HepG2 (cell line): ENCODE measurements around the gene UBAP2. TPM values are rescaled to one million over a fixed set of nuclear protein-coding genes. Genes with fewer than 3 reads are reported as not detected.

Experiments
- AGO2 ChIP-seq: fragments of 200-400 bp; formaldehyde crosslinking; optimal IDR thresholded peaks from 2 replicates; pipeline ENCODE3; 2017; ENCODE audit warnings: mild to moderate bottlenecking, low read depth, low read length, moderate library complexity
- BRCA1 ChIP-seq: sonication (generic); formaldehyde crosslinking; IDR thresholded peaks from 2 replicates; pipeline ENCODE4 v1.4.0; 2020; ENCODE audit warnings: missing genetic modification reagents
- MEF2D ChIP-seq: sonication (generic); formaldehyde crosslinking; IDR thresholded peaks from 2 replicates; pipeline ENCODE4 v1.5.1; 2020; ENCODE audit warnings: mild to moderate bottlenecking, missing genetic modification reagents
- NR2F6 ChIP-seq, 2 experiments: IDR thresholded peaks; 2 replicates each; pipeline ENCODE4 v1.6.1; 2016; ENCODE audit warnings: antibody characterized with exemption in 1 of 2, mild to moderate bottlenecking in 1 of 2
- TCF12 ChIP-seq, 2 experiments: fragments of 450-650 bp in 1 of 2; sonication (generic) in 1 of 2; formaldehyde crosslinking in 1 of 2; IDR thresholded peaks; 2 replicates each; pipeline versions ENCODE4 v1.6.1 to v1.8.0; 2017 to 2022; ENCODE audit warnings: antibody characterized with exemption in 1 of 2, mild to moderate bottlenecking in 1 of 2, missing genetic modification reagents in 1 of 2, moderate library complexity in 1 of 2
- TRAFD1 ChIP-seq: sonication (generic); formaldehyde crosslinking; IDR thresholded peaks from 2 replicates; pipeline ENCODE4 v1.5.1; 2020; ENCODE audit warnings: missing genetic modification reagents, mild to moderate bottlenecking, borderline replicate concordance
- ZNF33A ChIP-seq: sonication (generic); formaldehyde crosslinking; IDR thresholded peaks from 2 replicates; pipeline ENCODE4 v1.5.1; 2020; ENCODE audit warnings: missing genetic modification reagents, mild to moderate bottlenecking, moderate library complexity, borderline replicate concordance
- ZNF501 ChIP-seq: sonication (generic); formaldehyde crosslinking; IDR thresholded peaks from 2 replicates; pipeline ENCODE4 v1.5.1; 2020; ENCODE audit warnings: mild to moderate bottlenecking, moderate library complexity, missing genetic modification reagents
- ZNF841 ChIP-seq: sonication (generic); formaldehyde crosslinking; IDR thresholded peaks from 2 replicates; pipeline ENCODE4 v1.8.1; 2023; ENCODE audit warnings: missing genetic modification reagents, borderline replicate concordance
- ZNF850 ChIP-seq: sonication (generic); formaldehyde crosslinking; conservative IDR thresholded peaks from 2 replicates; pipeline ENCODE4 v1.9.0; 2021; ENCODE audit warnings: mild to moderate bottlenecking, missing genetic modification reagents
- ZNF878 ChIP-seq: sonication (generic); formaldehyde crosslinking; IDR thresholded peaks from 2 replicates; pipeline ENCODE4 v1.8.1; 2023; ENCODE audit warnings: mild to moderate bottlenecking, missing genetic modification reagents, moderate library complexity
- polyA plus RNA-seq, 8 experiments: library from polyadenylated mRNA; depleted of rRNA in 3 of 8; stranded (reverse) in 7 of 8; unstranded in 1 of 8; fragments of >200 nt; fragmentation: Illumina TruSeq in 4 of 8; extraction: Trizol in 4 of 8; gene quantifications; 2 replicates each; pipeline versions ENCODE4 v1.2.1 to v1.2.3, GENCODE V29; 2011 to 2016; ENCODE audit warnings: low read depth in 4 of 8, missing spikeins in 1 of 8, mixed read lengths in 1 of 8; ENCODE audit not compliant: insufficient read depth in 1 of 8
- total RNA-seq, 5 experiments: library from RNA; depleted of rRNA; stranded (reverse); fragments of >200 nt; fragmentation: Illumina TruSeq; extraction: Trizol; gene quantifications; 2 replicates each; pipeline ENCODE4 v1.2.3, GENCODE V29; 2016; ENCODE audit warnings: low read depth in 1 of 5
- TF ChIP-seq, protein P1 (sequence below): sonication (generic); formaldehyde crosslinking; IDR thresholded peaks from 2 replicates; pipeline ENCODE4 v1.9.0; 2022; ENCODE audit warnings: low read depth, missing genetic modification reagents
- TF ChIP-seq, protein P2 (sequence below): sonication (generic); formaldehyde crosslinking; IDR thresholded peaks from 2 replicates; pipeline ENCODE4 v1.4.0; 2020; ENCODE audit warnings: missing genetic modification reagents
- TF ChIP-seq, protein P3 (sequence below): sonication (generic); formaldehyde crosslinking; IDR thresholded peaks from 2 replicates; pipeline ENCODE4 v1.8.0; 2022; ENCODE audit warnings: mild to moderate bottlenecking, missing genetic modification reagents; ENCODE audit not compliant: insufficient replicate concordance

Gene UBAP2
- total and polyA plus RNA-seq, 2 of the 13 experiments (the other 11 are each of a cell fraction or from before 2014, with no cell fraction given) = 19.0 to 22.0 TPM

DNA sequence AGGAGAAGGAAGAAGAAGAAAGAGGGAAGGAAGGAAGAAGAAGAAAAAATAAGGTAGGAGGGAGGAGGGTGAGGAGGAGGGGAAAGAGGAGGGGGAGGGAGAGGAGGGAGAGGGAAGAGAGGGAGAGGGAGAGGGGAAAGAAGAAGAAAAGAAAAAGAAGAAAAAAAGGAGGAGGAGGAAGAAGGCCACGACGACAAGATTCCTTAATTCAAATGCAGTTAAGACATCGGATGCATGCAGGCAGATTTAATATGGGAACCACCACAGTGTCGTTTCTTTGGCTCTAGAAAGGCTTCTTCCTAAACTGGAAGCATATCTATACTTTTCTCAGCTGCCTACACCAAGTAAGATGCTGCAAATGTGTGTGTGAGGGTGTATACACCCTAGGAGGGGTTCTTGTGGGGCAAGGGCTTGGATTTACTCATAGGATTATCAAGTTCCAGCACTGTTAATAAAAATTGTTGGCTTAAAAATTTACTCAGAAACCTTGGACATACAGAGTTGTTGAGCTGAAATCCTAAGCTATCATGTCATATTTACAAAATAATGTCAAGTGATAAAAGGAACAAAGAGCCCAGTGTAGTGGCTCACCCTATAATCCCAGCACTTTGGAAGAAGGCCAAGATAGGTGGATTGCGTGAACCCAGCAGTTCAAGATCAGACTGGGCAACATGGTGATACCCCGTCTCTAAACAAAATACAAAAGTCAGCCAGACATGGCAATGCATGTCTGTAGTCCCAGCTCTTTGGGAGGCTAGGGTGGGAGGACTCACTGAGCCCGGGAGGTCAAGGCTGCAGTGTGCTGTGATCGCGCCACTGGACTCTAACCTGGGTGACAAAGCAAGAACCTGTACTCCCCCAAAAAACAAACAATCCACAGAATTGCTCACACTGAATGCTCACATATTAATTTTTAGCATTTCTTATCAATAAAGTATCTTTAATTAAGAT is 108.5 kb downstream of the UBAP2 start (continued):
- TF ChIP-seq TCF12 (IDR thresholded peaks at IDR 0.05) = no peak
- TF ChIP-seq TCF12 (CRISPR knock-in tag; IDR thresholded peaks at IDR 0.05) = no peak
- no peak for TF ChIP-seq ZNF841
- TF ChIP-seq TRAFD1 (CRISPR knock-in tag) = no peak
- TF ChIP-seq ZNF850 = no peak
- no peak for TF ChIP-seq AGO2
- TF ChIP-seq, protein P1, sequence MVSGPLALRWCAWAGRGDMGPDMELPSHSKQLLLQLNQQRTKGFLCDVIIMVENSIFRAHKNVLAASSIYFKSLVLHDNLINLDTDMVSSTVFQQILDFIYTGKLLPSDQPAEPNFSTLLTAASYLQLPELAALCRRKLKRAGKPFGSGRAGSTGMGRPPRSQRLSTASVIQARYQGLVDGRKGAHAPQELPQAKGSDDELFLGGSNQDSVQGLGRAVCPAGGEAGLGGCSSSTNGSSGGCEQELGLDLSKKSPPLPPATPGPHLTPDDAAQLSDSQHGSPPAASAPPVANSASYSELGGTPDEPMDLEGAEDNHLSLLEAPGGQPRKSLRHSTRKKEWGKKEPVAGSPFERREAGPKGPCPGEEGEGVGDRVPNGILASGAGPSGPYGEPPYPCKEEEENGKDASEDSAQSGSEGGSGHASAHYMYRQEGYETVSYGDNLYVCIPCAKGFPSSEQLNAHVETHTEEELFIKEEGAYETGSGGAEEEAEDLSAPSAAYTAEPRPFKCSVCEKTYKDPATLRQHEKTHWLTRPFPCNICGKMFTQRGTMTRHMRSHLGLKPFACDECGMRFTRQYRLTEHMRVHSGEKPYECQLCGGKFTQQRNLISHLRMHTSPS (CRISPR knock-in tag) = peak; percentile 80
- TF ChIP-seq MEF2D (CRISPR knock-in tag) = no peak
- TF ChIP-seq, protein P2, sequence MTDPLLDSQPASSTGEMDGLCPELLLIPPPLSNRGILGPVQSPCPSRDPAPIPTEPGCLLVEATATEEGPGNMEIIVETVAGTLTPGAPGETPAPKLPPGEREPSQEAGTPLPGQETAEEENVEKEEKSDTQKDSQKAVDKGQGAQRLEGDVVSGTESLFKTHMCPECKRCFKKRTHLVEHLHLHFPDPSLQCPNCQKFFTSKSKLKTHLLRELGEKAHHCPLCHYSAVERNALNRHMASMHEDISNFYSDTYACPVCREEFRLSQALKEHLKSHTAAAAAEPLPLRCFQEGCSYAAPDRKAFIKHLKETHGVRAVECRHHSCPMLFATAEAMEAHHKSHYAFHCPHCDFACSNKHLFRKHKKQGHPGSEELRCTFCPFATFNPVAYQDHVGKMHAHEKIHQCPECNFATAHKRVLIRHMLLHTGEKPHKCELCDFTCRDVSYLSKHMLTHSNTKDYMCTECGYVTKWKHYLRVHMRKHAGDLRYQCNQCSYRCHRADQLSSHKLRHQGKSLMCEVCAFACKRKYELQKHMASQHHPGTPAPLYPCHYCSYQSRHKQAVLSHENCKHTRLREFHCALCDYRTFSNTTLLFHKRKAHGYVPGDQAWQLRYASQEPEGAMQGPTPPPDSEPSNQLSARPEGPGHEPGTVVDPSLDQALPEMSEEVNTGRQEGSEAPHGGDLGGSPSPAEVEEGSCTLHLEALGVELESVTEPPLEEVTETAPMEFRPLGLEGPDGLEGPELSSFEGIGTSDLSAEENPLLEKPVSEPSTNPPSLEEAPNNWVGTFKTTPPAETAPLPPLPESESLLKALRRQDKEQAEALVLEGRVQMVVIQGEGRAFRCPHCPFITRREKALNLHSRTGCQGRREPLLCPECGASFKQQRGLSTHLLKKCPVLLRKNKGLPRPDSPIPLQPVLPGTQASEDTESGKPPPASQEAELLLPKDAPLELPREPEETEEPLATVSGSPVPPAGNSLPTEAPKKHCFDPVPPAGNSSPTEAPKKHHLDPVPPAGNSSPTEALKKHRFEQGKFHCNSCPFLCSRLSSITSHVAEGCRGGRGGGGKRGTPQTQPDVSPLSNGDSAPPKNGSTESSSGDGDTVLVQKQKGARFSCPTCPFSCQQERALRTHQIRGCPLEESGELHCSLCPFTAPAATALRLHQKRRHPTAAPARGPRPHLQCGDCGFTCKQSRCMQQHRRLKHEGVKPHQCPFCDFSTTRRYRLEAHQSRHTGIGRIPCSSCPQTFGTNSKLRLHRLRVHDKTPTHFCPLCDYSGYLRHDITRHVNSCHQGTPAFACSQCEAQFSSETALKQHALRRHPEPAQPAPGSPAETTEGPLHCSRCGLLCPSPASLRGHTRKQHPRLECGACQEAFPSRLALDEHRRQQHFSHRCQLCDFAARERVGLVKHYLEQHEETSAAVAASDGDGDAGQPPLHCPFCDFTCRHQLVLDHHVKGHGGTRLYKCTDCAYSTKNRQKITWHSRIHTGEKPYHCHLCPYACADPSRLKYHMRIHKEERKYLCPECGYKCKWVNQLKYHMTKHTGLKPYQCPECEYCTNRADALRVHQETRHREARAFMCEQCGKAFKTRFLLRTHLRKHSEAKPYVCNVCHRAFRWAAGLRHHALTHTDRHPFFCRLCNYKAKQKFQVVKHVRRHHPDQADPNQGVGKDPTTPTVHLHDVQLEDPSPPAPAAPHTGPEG (CRISPR knock-in tag) = 0 out of 2 replicates have a peak, but pooled peaks have one; percentile 35
- TF ChIP-seq, protein P3, sequence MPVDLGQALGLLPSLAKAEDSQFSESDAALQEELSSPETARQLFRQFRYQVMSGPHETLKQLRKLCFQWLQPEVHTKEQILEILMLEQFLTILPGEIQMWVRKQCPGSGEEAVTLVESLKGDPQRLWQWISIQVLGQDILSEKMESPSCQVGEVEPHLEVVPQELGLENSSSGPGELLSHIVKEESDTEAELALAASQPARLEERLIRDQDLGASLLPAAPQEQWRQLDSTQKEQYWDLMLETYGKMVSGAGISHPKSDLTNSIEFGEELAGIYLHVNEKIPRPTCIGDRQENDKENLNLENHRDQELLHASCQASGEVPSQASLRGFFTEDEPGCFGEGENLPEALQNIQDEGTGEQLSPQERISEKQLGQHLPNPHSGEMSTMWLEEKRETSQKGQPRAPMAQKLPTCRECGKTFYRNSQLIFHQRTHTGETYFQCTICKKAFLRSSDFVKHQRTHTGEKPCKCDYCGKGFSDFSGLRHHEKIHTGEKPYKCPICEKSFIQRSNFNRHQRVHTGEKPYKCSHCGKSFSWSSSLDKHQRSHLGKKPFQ (CRISPR knock-in tag) = peak; percentile 79
- no peak; the same call in 1 of the 2 replicates for TF ChIP-seq ZNF878
- TF ChIP-seq BRCA1 (CRISPR knock-in tag) = 0 out of 2 replicates have a peak, but pooled peaks have one; percentile 75
- TF ChIP-seq ZNF501 (CRISPR knock-in tag) = peak; percentile 31; the same call in 1 of the 2 replicates
- TF ChIP-seq ZNF33A (CRISPR knock-in tag) = no peak
- peak; percentile 96 for TF ChIP-seq NR2F6 (IDR thresholded peaks at IDR 0.05)
- TF ChIP-seq NR2F6 (CRISPR knock-in tag; IDR thresholded peaks at IDR 0.05) = peak; percentile 98
